Measurements from ENCODE around the gene MBTD1.

Gene MBTD1

GRCh38 chr17:51260237-51261023, 581 bp upstream of the MBTD1 start, which contains the start of gene UTP18:
Gene UTP18, plus strand, starts transcription at chr17:51260546. Its CDS starts 39 bp downstream, at chr17:51260585.
- peak within 1 kb of the TSS; percentile 97 for H3K27ac Mint-ChIP-seq
- peak within 1 kb of the TSS; percentile 95 for H3K4me3 Mint-ChIP-seq
- H3K27me3 Mint-ChIP-seq: no peaks in the 10 kb centered on the region
- H3K9me3 Mint-ChIP-seq (ENCODE audit: low read depth): no peaks in the 10 kb centered on the region
- peaks cover 6% of the 10 kb centered on the region for H3K36me3 Mint-ChIP-seq
- peaks cover 74% of the 10 kb centered on the region for H3K4me1 Mint-ChIP-seq (ENCODE audit: low read depth)

DNA sequence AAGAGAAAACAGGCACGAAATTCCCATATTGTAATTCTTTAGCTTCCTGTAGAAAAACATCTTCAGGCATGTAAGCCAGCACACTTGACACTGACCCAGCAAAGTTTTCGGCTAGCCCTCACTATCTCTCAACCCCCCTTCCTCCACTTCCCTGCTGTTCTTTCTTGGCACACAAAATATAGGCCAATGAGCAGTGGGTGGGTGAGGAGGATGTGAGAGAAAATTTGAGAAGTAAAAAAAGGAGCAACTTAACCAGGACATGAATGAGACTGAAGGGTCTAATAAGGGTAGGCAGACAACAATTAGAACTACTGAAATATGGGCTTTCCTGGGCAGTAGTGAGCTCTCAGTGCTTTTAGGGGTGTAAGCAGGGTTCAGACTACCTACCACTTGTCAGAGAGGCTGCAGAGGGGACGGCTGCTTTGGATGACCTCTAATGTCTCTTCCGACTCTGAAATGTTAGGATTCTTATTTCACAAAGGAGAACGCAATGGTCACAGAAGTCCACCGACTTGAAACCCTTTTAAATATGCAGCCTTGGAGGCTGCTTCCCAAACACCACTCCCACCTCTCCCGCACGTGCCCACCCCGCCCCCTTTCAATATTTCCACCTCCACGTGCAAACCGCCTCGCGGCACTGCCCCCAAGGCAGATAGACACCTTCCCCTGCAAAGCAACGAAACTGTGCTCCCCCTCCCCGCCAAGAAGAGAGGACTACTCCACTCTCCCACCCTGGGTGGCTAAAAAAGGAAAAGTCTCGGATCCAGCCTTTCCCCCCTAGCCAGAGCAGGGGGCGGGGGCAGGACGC, 889 bp downstream of the MBTD1 start:
- no peaks in the 10 kb centered on the region for H3K27me3 Mint-ChIP-seq
- no peaks in the 10 kb centered on the region for H3K9me3 Mint-ChIP-seq (ENCODE audit: low read depth)
- H3K4me3 Mint-ChIP-seq: peak overlapping the region; percentile 95
- H3K27ac Mint-ChIP-seq: peak overlapping the region; percentile 72
- H3K4me1 Mint-ChIP-seq (ENCODE audit: low read depth): peaks cover 76% of the 10 kb centered on the region
- H3K36me3 Mint-ChIP-seq: peaks cover 9% of the 10 kb centered on the region

DNA sequence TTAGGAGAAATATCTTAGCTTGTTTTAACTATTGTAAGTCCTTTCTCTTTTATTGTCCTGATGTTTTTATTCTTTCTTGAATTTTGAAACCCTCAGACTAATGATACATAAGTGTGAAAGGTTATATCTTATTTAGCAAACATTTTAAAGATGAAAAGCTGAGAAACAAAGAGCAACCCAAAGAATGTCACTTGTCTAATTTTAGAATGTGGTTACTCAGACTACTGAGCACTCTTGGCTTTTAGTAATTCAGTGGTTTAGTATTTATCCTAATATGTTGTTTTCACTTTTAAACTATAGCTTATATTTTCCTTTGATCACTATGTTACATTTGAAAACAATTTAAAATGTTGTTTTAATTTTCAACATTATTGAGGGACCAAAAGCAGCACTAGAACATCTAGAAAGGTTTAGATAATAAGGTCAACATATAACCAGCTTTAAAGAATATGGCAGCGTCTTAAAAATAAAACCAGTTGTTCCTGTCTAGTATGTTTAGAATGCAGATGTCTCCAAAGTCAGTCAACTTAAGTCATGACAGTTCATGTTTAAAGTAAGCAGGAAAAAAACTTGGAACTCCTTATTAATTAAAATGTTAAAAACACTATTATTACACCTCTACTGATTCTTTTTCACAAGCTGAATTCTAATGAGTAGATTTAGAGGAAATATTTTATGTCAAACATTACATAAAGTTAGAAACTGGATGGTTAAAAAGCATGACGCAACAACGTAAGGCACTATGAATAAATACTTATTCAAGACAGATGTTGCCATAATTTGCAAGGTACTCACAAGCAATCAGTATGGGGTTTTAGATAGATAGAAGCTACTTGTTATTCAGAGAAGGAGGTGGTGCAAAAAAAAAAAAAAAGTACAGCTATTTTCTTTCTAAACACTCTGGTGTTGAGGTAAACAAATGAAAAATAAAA, 2.4 kb downstream of the MBTD1 start:
- Mint-ChIP-seq H3K27me3 (no peaks in the 10 kb centered on the region), H3K4me1 (ENCODE audit: low read depth) (peaks cover 70% of the 10 kb centered on the region), H3K36me3 (peaks cover 5% of the 10 kb centered on the region), H3K4me3 (peak overlapping the region; percentile 95), H3K9me3 (ENCODE audit: low read depth) (no peaks in the 10 kb centered on the region), H3K27ac (no peak overlapping the region)

GRCh38 chr17:51256101-51256500, 3.7 kb downstream of the MBTD1 start:
- Mint-ChIP-seq H3K4me1 (ENCODE audit: low read depth) (peaks cover 63% of the 10 kb centered on the region), H3K9me3 (ENCODE audit: low read depth) (no peaks in the 10 kb centered on the region), H3K36me3 (peaks cover 5% of the 10 kb centered on the region), H3K27me3 (no peaks in the 10 kb centered on the region), H3K27ac (no peak overlapping the region), H3K4me3 (peak overlapping the region; percentile 38)

DNA sequence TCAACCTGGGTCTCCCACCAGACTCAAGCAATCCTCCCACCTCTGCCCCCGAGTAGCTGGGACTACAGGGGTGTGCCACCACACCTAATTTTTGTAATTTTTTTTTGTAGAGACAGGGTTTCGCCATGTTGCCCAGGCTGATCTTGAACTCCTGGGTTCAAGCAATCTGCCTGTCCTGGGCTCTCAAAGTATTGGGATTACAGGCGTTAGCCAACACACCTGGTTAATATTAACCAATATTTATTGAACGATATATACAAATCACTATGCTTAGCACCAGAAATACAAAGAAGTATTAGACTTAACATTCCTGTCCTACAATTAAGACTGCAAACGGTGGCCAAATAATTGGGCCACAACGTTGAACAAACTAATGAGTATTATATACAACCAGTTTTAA, 4.2 kb downstream of the MBTD1 start:
- Mint-ChIP-seq H3K27me3 (no peaks in the 10 kb centered on the region), H3K4me1 (ENCODE audit: low read depth) (peaks cover 65% of the 10 kb centered on the region), H3K4me3 (no peak overlapping the region), H3K27ac (no peak overlapping the region), H3K9me3 (ENCODE audit: low read depth) (no peaks in the 10 kb centered on the region), H3K36me3 (peaks cover 9% of the 10 kb centered on the region)

GRCh38 chr17:51251010-51251409, 8.8 kb downstream of the MBTD1 start:
- Mint-ChIP-seq H3K36me3 (peaks cover 9% of the 10 kb centered on the region), H3K9me3 (ENCODE audit: low read depth) (no peaks in the 10 kb centered on the region), H3K27me3 (no peaks in the 10 kb centered on the region), H3K4me3 (no peak overlapping the region), H3K27ac (no peak overlapping the region), H3K4me1 (ENCODE audit: low read depth) (peaks cover 35% of the 10 kb centered on the region)

- no peaks in the 10 kb centered on the region for H3K27me3 Mint-ChIP-seq
- peaks cover 29% of the 10 kb centered on the region for H3K4me1 Mint-ChIP-seq (ENCODE audit: low read depth)
- H3K27ac Mint-ChIP-seq: no peak overlapping the region
- peaks cover 9% of the 10 kb centered on the region for H3K36me3 Mint-ChIP-seq
- no peaks in the 10 kb centered on the region for H3K9me3 Mint-ChIP-seq (ENCODE audit: low read depth)
- no peak overlapping the region for H3K4me3 Mint-ChIP-seq
Measured at GRCh38 chr17:51250314-51250840, 9.5 kb downstream of the MBTD1 start.

DNA sequence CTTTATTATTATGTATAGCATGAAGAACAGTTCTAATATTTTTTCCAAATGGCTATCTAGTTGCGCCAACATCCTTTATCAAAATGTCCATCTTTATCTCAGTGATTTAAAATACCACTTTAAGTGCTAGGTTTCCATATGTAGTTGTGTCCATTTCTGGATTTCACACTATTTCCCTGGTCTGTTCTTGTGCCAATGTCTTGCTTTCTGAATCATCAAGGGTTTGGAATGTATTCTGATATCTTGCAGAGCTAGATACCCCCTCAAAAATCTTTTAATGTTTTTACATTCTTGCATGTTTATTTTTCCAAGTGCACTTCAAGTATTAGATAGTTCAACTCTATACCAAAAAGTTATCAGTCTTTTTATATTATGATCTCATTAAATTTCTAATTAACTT, 14.3 kb downstream of the MBTD1 start:
- H3K4me1 Mint-ChIP-seq (ENCODE audit: low read depth): peaks cover 21% of the 10 kb centered on the region
- H3K9me3 Mint-ChIP-seq (ENCODE audit: low read depth): no peaks in the 10 kb centered on the region
- H3K27me3 Mint-ChIP-seq: no peaks in the 10 kb centered on the region
- no peak overlapping the region for H3K4me3 Mint-ChIP-seq
- no peaks in the 10 kb centered on the region for H3K36me3 Mint-ChIP-seq
- H3K27ac Mint-ChIP-seq: no peak overlapping the region

DNA sequence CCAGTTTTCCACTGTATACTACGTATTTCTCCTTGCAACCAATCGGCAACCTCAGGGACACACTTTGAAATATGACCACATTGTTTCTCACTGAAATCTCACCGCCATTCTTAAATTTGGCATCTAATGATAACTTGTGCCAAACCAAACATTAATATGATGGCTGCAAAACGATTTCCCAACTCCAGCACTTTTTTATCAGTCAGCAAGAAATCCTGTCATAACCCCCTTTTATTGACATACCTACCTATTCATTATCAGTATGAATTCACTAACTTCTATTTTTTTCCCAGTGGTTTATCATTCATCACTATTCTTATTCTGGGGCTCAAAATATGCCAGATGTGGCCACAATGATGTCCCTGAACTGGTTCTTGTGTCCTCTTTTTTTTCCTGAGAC, 15.8 kb downstream of the MBTD1 start:
- Mint-ChIP-seq H3K27me3 (no peaks in the 10 kb centered on the region), H3K9me3 (ENCODE audit: low read depth) (no peaks in the 10 kb centered on the region), H3K4me3 (no peak overlapping the region), H3K27ac (peak overlapping the region; percentile 0), H3K36me3 (no peaks in the 10 kb centered on the region), H3K4me1 (ENCODE audit: low read depth) (peaks cover 30% of the 10 kb centered on the region)

- Mint-ChIP-seq H3K27me3 (no peaks in the 10 kb centered on the region), H3K9me3 (ENCODE audit: low read depth) (no peaks in the 10 kb centered on the region), H3K27ac (no peak overlapping the region), H3K36me3 (peaks cover 5% of the 10 kb centered on the region), H3K4me1 (ENCODE audit: low read depth) (peaks cover 54% of the 10 kb centered on the region), H3K4me3 (no peak overlapping the region)
Measured at GRCh38 chr17:51240275-51240674, 19.6 kb downstream of the MBTD1 start.

DNA sequence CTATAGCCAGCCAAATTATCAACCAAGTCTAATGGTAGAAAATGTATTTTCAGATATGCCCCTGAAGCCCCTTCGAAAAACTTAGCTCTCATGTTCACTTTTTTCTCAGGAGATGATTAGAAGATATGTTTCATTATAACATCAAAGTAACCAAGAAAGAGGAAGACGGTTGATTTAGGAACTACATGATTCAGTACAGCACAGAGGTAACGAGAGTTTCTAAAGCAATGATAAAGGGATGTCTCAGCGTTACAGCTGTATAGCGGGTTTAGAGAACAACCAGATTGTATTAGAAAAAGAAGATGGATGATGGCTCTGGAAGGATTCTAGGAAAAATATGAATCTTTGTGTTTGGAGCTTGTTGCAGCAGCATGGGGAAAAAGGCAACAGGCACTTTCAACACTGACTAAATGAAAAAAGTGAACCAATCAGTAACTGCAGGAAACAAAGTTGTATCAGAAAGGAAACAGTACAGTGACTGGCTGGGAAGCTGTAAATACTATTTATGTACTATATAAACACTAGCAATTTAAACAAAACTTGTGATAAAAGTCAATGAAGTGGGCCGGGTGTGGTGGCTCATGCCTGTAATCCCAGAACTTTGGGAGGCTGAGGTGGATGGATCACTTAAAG, 21.5 kb downstream of the MBTD1 start:
- no peaks in the 10 kb centered on the region for H3K27me3 Mint-ChIP-seq
- H3K27ac Mint-ChIP-seq: peak overlapping the region; percentile 75
- peaks cover 5% of the 10 kb centered on the region for H3K36me3 Mint-ChIP-seq
- H3K4me3 Mint-ChIP-seq: peak overlapping the region; percentile 63
- peaks cover 59% of the 10 kb centered on the region for H3K4me1 Mint-ChIP-seq (ENCODE audit: low read depth)
- no peaks in the 10 kb centered on the region for H3K9me3 Mint-ChIP-seq (ENCODE audit: low read depth)

DNA sequence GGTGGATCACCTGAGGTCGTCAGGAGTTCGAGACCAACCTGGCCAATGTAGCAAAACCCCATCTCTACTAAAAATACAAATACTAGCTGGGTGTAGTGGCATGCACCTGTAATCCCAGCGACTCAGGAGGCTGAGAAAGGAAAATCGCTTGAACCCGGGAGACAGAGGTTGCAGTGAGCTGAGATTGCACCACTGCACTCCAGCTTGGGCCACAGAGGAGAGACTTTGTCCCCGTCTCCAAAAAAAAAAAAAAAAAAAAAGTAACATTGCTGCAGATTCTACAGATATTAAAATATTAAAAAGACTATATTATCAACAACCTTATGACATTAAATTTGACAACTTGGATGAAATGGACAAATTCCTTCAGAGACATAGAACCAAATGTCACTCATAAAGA, 25.7 kb downstream of the MBTD1 start:
- no peaks in the 10 kb centered on the region for H3K27me3 Mint-ChIP-seq
- H3K9me3 Mint-ChIP-seq (ENCODE audit: low read depth): no peaks in the 10 kb centered on the region
- no peak overlapping the region for H3K27ac Mint-ChIP-seq
- peaks cover 8% of the 10 kb centered on the region for H3K36me3 Mint-ChIP-seq
- H3K4me1 Mint-ChIP-seq (ENCODE audit: low read depth): peaks cover 60% of the 10 kb centered on the region
- H3K4me3 Mint-ChIP-seq: no peak overlapping the region

DNA sequence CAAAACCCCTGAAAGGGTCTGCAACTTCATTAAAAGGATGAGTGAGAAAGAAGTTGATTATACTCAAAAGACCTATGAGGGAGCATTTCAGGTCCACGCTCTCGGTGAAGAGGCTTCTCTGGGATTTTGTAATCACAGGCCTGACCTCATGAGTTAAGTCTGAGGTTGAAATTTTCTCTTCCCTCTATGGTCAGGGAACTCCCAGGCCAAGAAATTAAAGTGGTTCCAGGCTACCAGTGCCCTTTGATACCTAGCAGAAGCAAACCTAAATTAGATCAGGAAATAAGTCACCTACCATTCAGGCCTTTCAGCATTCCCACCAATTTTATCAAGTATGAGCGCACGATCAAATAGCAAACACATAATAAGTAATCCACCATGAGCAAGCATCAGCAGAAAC, 27.9 kb downstream of the MBTD1 start:
- Mint-ChIP-seq H3K36me3 (peaks cover 5% of the 10 kb centered on the region), H3K27me3 (no peaks in the 10 kb centered on the region), H3K4me1 (ENCODE audit: low read depth) (peaks cover 48% of the 10 kb centered on the region), H3K9me3 (ENCODE audit: low read depth) (no peaks in the 10 kb centered on the region), H3K4me3 (no peak overlapping the region), H3K27ac (no peak overlapping the region)

- Mint-ChIP-seq H3K9me3 (ENCODE audit: low read depth) (no peaks in the 10 kb centered on the region), H3K36me3 (peaks cover 3% of the 10 kb centered on the region), H3K4me3 (no peak overlapping the region), H3K27ac (peak overlapping the region; percentile 6), H3K27me3 (no peaks in the 10 kb centered on the region), H3K4me1 (ENCODE audit: low read depth) (peaks cover 40% of the 10 kb centered on the region)
Measured at GRCh38 chr17:51230306-51230705, 29.5 kb downstream of the MBTD1 start.
